Fibroblast of villous mesenchyme (primary cell): Measurements from ENCODE around the gene GPX8. TPM values are rescaled to one million over a fixed set of nuclear protein-coding genes. Genes with fewer than 3 reads are reported as not detected.

ENCODE experiments used
- DNase-seq: peaks from one replicate; pipeline ENCODE4 v3.0.0-alpha.2; 2010; ENCODE audit warnings: low read depth
- H3K4me3 ChIP-seq: 2 replicates; pipeline ENCODE4 v1.5.1; 2011; ENCODE audit warnings: low read depth, mild to moderate bottlenecking, low read length
- total RNA-seq: library from RNA; depleted of rRNA; stranded (reverse); fragments of >200 nt; gene quantifications from 2 replicates; pipeline ENCODE4 v1.2.3, GENCODE V29; 2012
- TF ChIP-seq, protein P1 (sequence below): IDR thresholded peaks from 2 replicates; pipeline ENCODE4 v1.5.1; 2012; ENCODE audit warnings: low read depth, mild to moderate bottlenecking, low read length; ENCODE audit not compliant: insufficient read depth

Gene GPX8
- 133 and 182 TPM in 2 replicates for total RNA-seq

GRCh38 chr5:55159763-55160492, at the start of gene GPX8:
GPX8 (plus strand) TSS chr5:55160171; CDS start chr5:55160193, 22 bp downstream.
- peak; percentile 94 for DNase-seq
- peak within 1 kb of the TSS; percentile 69 for H3K4me3 ChIP-seq
- TF ChIP-seq, protein P1, sequence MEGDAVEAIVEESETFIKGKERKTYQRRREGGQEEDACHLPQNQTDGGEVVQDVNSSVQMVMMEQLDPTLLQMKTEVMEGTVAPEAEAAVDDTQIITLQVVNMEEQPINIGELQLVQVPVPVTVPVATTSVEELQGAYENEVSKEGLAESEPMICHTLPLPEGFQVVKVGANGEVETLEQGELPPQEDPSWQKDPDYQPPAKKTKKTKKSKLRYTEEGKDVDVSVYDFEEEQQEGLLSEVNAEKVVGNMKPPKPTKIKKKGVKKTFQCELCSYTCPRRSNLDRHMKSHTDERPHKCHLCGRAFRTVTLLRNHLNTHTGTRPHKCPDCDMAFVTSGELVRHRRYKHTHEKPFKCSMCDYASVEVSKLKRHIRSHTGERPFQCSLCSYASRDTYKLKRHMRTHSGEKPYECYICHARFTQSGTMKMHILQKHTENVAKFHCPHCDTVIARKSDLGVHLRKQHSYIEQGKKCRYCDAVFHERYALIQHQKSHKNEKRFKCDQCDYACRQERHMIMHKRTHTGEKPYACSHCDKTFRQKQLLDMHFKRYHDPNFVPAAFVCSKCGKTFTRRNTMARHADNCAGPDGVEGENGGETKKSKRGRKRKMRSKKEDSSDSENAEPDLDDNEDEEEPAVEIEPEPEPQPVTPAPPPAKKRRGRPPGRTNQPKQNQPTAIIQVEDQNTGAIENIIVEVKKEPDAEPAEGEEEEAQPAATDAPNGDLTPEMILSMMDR: peak; percentile 66

DNA sequence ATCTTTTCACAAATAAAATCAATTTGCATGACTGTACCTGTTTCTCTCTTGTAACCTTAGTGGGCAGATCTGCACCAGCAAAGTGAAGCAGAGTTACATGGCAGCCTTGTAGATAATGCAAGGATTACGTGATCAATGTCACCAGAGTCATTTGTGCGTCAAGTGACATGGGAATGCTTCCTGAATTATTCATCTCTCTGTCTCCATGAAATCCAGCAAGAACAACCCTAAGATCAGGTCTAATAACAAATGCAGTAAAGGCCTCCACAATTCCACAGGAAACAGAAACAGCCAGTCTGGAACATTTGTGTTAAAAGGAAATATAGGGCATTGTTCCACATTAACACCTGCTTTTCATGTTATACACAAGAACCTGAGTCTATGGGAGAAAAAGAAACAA, 49.8 kb upstream of the GPX8 start:
- no peak overlapping the region for H3K4me3 ChIP-seq
- TF ChIP-seq, protein P1: no peak

DNA sequence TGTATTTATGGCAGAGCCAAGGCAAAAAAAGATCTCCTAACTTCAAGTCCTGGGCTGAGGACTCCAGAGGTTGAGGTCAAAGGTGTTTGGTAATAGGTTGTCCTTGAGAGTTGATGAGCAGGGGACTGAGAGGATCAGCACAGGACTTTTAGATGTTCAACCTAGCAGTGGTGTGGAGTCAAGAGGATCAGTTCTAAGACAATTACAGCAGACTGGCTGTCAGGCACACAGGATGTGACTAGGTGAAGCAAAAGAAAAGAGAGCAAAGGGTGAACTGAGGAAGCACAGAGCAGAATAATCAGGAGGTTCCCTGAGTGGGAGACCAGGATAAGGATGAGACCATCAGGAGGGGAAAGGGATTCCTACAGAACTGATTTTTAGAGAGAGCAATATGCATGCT, 46.6 kb upstream of the GPX8 start:
- H3K4me3 ChIP-seq: no peak overlapping the region
- TF ChIP-seq, protein P1: no peak
- DNase-seq: no peak

More for the DNA sequence above, 49.8 kb upstream of the GPX8 start:
- DNase-seq: no peak

GRCh38 chr5:55114061-55114460, 45.9 kb upstream of the GPX8 start:
- H3K4me3 ChIP-seq: no peak overlapping the region
- TF ChIP-seq, protein P1: no peak
- DNase-seq: no peak

DNA sequence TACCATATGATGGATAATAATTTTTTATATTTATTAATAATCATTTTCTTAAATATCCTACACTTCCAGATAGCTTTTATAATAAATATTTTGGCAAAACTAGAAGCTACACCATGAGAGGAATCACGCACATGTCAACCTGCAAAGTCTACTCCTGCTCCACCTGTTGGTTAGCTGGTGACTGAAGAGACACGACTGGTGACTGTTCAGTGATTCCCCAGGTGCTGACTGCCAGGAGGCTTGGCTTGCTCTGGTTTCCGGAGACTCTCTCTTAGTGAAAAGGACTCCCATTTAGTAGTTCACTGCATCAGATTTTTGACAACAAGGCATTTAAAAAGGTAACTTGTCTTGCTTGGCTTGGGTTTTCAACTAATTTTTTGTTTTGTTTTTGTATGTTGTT, 36.6 kb upstream of the GPX8 start:
- H3K4me3 ChIP-seq: no peak overlapping the region
- no peak for DNase-seq
- TF ChIP-seq, protein P1: no peak

- DNase-seq: no peak
- H3K4me3 ChIP-seq: no peak overlapping the region
- TF ChIP-seq, protein P1: no peak
Observed at GRCh38 chr5:55134053-55134722, 25.8 kb upstream of the GPX8 start.
